GM12878 (cell line): ENCODE measurements around the gene P2RX2. TPM values are rescaled to one million over a fixed set of nuclear protein-coding genes. Genes with fewer than 3 reads are reported as not detected.
A peak's percentile ranks its signal among the peaks of the same experiment; 100 is the strongest.

Source experiments
- ATAC-seq: fragments of 200-7000 bp; cut with Tn5 transposase; 3 replicates; pipeline ENCODE4 v1.9.1; 2020; ENCODE audit warnings: mild to moderate bottlenecking, moderate library complexity
- BruUV-seq: library from RNA; stranded (reverse); fragments of 400-500 nt; replicated peaks from 2 replicates; lab custom pipeline; 2021; lab: Mats Ljungman, UMichigan
- CTCF ChIA-PET: fragments of 300-600 bp; sonication (Branson Sonifier 250); formaldehyde crosslinking; extraction: SDS; loops from one replicate; lab custom pipeline; 2021; ENCODE audit warnings: inconsistent platforms; lab: Yijun Ruan, JAX
- POLR2A ChIA-PET: fragments of 350-600 bp; formaldehyde crosslinking; extraction: SDS; loops from one replicate; lab custom pipeline; 2021; ENCODE audit warnings: inconsistent platforms; lab: Charles Lee
- RAD21 ChIA-PET: fragments of 300-600 bp; sonication (Branson Sonifier 250); formaldehyde crosslinking; loops from one replicate; lab custom pipeline; 2023; ENCODE audit warnings: antibody characterized with exemption; ENCODE audit not compliant: unreplicated experiment; lab: Charles Lee
- SMC1A ChIA-PET: fragments of 300-600 bp; sonication (Branson Sonifier 250); formaldehyde crosslinking; loops from one replicate; lab custom pipeline; 2023; ENCODE audit not compliant: unreplicated experiment, uncharacterized antibody; lab: Charles Lee
- DNase-seq: peaks from one replicate; pipeline ENCODE4 v3.0.0-alpha.2; 2011; ENCODE audit warnings: low read depth, low spot score
- FAIRE-seq: peaks from 3 replicates; lab custom pipeline; 2011; peaks lifted over from hg19 to GRCh38; lab: Jason Lieb, UNC
- H2AFZ ChIP-seq: 2 replicates; pipeline ENCODE4 v1.6.0; 2011; ENCODE audit warnings: low read depth, low read length, control low read depth; ENCODE audit not compliant: control insufficient read depth
- H3K27ac ChIP-seq: 2 replicates; pipeline ENCODE4 v1.5.1; 2011; ENCODE audit warnings: control low read depth; ENCODE audit not compliant: control insufficient read depth, insufficient read depth
- H3K27me3 ChIP-seq, 2 experiments: replicated peaks in 1 of 2; 2 replicates each; pipeline versions ENCODE4 v1.6.0 to v1.6.1; 2011; ENCODE audit warnings: low read length in 1 of 2; ENCODE audit not compliant: control insufficient read depth in 2 of 2, insufficient read depth in 2 of 2
- H3K36me3 ChIP-seq, 2 experiments: 2 replicates each; pipeline ENCODE4 v1.5.1; 2011; ENCODE audit warnings: low read length in 1 of 2; ENCODE audit not compliant: control insufficient read depth in 2 of 2, insufficient read depth in 2 of 2
- H3K4me1 ChIP-seq: 2 replicates; pipeline ENCODE4 v1.6.1; 2011; ENCODE audit warnings: mild to moderate bottlenecking, low read length, moderate library complexity, mixed read lengths; ENCODE audit not compliant: control insufficient read depth, insufficient read depth
- H3K4me2 ChIP-seq: 2 replicates; pipeline ENCODE4 v1.6.0; 2011; ENCODE audit warnings: control low read depth; ENCODE audit not compliant: control insufficient read depth, insufficient read depth
- H3K4me3 ChIP-seq: fragments of 200-600 bp; sonication (generic); 2 replicates; pipeline ENCODE4 v1.5.1; 2016
- H3K79me2 ChIP-seq: 2 replicates; pipeline ENCODE4 v1.6.0; 2011; ENCODE audit warnings: low read length; ENCODE audit not compliant: control insufficient read depth, insufficient read depth
- H3K9ac ChIP-seq: 2 replicates; pipeline ENCODE4 v1.8.0; 2011; ENCODE audit warnings: low read length, control low read depth, mixed read lengths; ENCODE audit not compliant: control insufficient read depth, insufficient read depth
- H3K9me3 ChIP-seq: replicated peaks from 3 replicates; pipeline ENCODE4 v1.5.1; 2011; ENCODE audit warnings: mild to moderate bottlenecking, low read length; ENCODE audit not compliant: control insufficient read depth, insufficient read depth
- H4K20me1 ChIP-seq: 2 replicates; pipeline ENCODE4 v1.6.0; 2011; ENCODE audit not compliant: control insufficient read depth, insufficient read depth
- MTA2 ChIP-seq: fragments of 450-650 bp; IDR thresholded peaks from 2 replicates; pipeline ENCODE4 v1.6.1; 2016; ENCODE audit warnings: low read depth, mild to moderate bottlenecking, moderate library complexity
- POLR2A ChIP-seq: IDR thresholded peaks from 2 replicates; pipeline ENCODE4 v1.6.1; 2011; ENCODE audit warnings: low read depth, mild to moderate bottlenecking, low read length
- POLR2AphosphoS2 ChIP-seq: IDR thresholded peaks from 2 replicates; pipeline ENCODE4 v1.6.1; 2011; ENCODE audit warnings: low read depth, mild to moderate bottlenecking, low read length, improper control_type of control experiment, moderate library complexity
- RAD21 ChIP-seq: IDR thresholded peaks from 2 replicates; pipeline ENCODE4 v1.6.1; 2011; ENCODE audit warnings: mild to moderate bottlenecking, low read depth, low read length, moderate library complexity; ENCODE audit not compliant: insufficient read depth
- ZSCAN29 ChIP-seq: fragments of 450-650 bp; IDR thresholded peaks from 2 replicates; pipeline ENCODE4 v1.6.1; 2017; ENCODE audit warnings: mild to moderate bottlenecking, moderate library complexity
- WGBS: methylation state at CpG from one replicate; pipeline ENCODE4 v1.1.6; 2016; ENCODE audit warnings: low lambda C conversion rate; ENCODE audit not compliant: insufficient replicate concordance, insufficient coverage; ENCODE audit errors: missing lambda C conversion rate; 5-methylcytosine and 5-hydroxymethylcytosine counted together
- in situ Hi-C: fragments of 300-500 bp; cut with MboI; formaldehyde crosslinking; loops from 9 replicates; pipeline ENCODE4 v1.14.3; 2018; ENCODE audit warnings: mixed read lengths
- intact Hi-C: fragments of 100-400 bp; cut with micrococcal nuclease; formaldehyde crosslinking; loops from one replicate; pipeline ENCODE4 v1.14.2; 2022; ENCODE audit not compliant: unreplicated experiment
- polyA plus RNA-seq, 11 experiments: library from polyadenylated mRNA; depleted of rRNA in 4 of 11; unstranded in 6 of 11; stranded (reverse) in 5 of 11; fragments of >200 nt; fragmentation: Nextera tagmentation in 4 of 11; fragmentation: Illumina TruSeq in 1 of 11; extraction: Ambion mirVana in 4 of 11; extraction: Trizol in 1 of 11; gene quantifications; 1 replicate in 1 of 11; 2 replicates in 10 of 11; pipeline versions ENCODE4 v1.2.1 to v1.2.3, GENCODE V29; 2011 to 2016; ENCODE audit warnings: inconsistent platforms in 2 of 11, missing spikeins in 2 of 11, low read depth in 1 of 11
- total RNA-seq, 4 experiments: library from RNA; depleted of rRNA in 3 of 4; stranded (reverse); fragments of >200 nt in 3 of 4; fragmentation: Illumina TruSeq in 1 of 4; extraction: Trizol in 1 of 4; gene quantifications; 2 replicates each; pipeline versions ENCODE4 v1.2.1 to v1.2.3, GENCODE V29; 2013 to 2021
- TF ChIP-seq, protein P1 (sequence below), 3 experiments: IDR thresholded peaks in 2 of 3; conservative IDR thresholded peaks in 1 of 3; 2 replicates each; pipeline ENCODE4 v1.5.1; 2011; ENCODE audit warnings: low read depth in 3 of 3, low read length in 3 of 3, mild to moderate bottlenecking in 3 of 3, control low read depth in 2 of 3, moderate library complexity in 2 of 3, inconsistent platforms in 1 of 3, mixed read lengths in 1 of 3; ENCODE audit not compliant: control insufficient read depth in 2 of 3, insufficient read depth in 1 of 3; ENCODE audit errors: extremely low read depth in 1 of 3
- TF ChIP-seq, protein P2 (sequence below): fragments of 150-350 bp; IDR thresholded peaks from 2 replicates; pipeline ENCODE4 v1.6.1; 2014; ENCODE audit warnings: mild to moderate bottlenecking, low read depth, low read length

P2RX2 gene
- total and polyA plus RNA-seq, 10 of the 15 experiments (the other 5 are each of a cell fraction or from before 2014, with no cell fraction given): not detected

DNA sequence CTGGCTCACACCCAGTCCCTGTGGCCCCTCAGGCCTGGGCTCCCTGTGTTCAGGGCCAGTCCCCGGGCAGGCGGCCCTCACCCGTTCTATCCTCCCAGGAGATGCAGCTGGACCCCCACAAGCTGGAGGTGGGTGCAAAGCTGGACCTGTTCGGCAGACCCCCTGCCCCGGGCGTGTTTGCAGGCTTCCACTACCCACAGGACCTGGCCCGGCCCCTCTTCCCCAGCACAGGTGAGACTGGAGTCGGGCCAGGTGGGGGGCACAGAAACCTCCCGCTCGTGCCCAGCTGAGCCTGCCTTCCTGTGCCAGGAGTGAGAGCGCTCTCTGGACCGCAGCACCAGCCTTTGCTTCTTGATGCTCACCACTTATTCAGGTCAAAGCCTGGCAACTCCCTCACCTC is 41.9 kb upstream of the P2RX2 start (continued):
- TF ChIP-seq RAD21: no peak
- TF ChIP-seq, protein P1, sequence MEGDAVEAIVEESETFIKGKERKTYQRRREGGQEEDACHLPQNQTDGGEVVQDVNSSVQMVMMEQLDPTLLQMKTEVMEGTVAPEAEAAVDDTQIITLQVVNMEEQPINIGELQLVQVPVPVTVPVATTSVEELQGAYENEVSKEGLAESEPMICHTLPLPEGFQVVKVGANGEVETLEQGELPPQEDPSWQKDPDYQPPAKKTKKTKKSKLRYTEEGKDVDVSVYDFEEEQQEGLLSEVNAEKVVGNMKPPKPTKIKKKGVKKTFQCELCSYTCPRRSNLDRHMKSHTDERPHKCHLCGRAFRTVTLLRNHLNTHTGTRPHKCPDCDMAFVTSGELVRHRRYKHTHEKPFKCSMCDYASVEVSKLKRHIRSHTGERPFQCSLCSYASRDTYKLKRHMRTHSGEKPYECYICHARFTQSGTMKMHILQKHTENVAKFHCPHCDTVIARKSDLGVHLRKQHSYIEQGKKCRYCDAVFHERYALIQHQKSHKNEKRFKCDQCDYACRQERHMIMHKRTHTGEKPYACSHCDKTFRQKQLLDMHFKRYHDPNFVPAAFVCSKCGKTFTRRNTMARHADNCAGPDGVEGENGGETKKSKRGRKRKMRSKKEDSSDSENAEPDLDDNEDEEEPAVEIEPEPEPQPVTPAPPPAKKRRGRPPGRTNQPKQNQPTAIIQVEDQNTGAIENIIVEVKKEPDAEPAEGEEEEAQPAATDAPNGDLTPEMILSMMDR (IDR thresholded peaks at IDR 0.05 in 2 of 3, conservative IDR thresholded peaks at IDR 0.05 in 1 of 3; ENCODE audit: control insufficient read depth in 2 of 3, extremely low read depth in 1 of 3, insufficient read depth in 1 of 3, low read depth in 3 of 3, low read length in 3 of 3): no peak

DNA sequence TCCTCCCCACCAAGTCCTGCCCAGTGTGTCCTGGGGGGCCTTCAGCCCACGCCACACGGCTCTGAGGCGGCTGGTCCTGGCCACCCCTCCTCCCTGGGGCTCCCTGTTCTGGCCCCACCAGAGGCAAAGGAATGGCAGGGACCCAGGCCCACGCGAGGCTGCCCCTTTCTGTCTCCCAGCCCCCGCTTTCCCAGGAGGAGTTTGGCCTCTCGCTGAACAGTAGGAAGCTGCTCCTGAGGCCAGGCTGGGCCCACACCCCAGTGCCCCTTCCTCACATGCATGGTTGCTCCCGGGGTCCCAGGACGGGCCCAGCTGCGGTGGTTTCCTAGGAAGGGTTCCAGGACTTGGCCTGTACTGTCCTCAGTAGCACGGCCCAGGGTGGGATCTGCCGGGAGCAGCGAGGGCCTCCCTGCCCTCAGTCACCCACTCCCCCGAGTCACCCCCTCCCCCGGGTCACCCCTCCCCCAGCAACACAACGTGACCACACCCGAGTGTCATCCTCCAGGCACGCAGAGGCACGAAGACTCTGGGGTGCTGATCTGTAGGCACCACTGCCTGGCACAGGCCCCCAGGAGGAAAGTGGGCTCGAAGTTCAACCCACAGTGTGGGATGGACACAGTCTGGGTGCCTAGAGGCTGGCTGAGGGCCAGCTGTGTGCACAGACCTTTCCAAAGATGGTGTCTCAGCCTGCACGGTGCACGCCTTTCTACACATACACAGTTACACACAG is 41.2 kb upstream of the P2RX2 start:
- H3K4me2 ChIP-seq: no peak overlapping the region
- H3K27ac ChIP-seq: no peak overlapping the region
- DNase-seq (no peak), FAIRE-seq (no peak), ATAC-seq (no peak)
- intact Hi-C loops: no loop called here
- H3K9me3 ChIP-seq: no peaks in the 10 kb centered on the region
- H3K4me1 ChIP-seq: no peaks in the 10 kb centered on the region
- no peaks in the 10 kb centered on the region for H3K79me2 ChIP-seq
- WGBS: 78% methylated on average over 20 of the region's 22 CpGs
- POLR2A ChIA-PET: no interaction called here
- CTCF ChIA-PET: no interaction called here
- no peak overlapping the region for H2AFZ ChIP-seq
- H3K9ac ChIP-seq: no peak overlapping the region
- no TSS peak for BruUV-seq
- TF ChIP-seq ZSCAN29 (no peak), POLR2A (0 out of 2 replicates have a peak, but pooled peaks have one; percentile 43), MTA2 (no peak), POLR2AphosphoS2 (no peak)
- TF ChIP-seq, protein P2, sequence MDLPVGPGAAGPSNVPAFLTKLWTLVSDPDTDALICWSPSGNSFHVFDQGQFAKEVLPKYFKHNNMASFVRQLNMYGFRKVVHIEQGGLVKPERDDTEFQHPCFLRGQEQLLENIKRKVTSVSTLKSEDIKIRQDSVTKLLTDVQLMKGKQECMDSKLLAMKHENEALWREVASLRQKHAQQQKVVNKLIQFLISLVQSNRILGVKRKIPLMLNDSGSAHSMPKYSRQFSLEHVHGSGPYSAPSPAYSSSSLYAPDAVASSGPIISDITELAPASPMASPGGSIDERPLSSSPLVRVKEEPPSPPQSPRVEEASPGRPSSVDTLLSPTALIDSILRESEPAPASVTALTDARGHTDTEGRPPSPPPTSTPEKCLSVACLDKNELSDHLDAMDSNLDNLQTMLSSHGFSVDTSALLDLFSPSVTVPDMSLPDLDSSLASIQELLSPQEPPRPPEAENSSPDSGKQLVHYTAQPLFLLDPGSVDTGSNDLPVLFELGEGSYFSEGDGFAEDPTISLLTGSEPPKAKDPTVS: no peak
- TF ChIP-seq, all 136 proteins: peak for 1
- SMC1A ChIA-PET: no interaction called here
- in situ Hi-C loops: no loop called here
- H3K36me3 ChIP-seq: peaks cover 0 to 2% of the 10 kb centered on the region in 2 experiments; a peak in 1 of 4 replicates
- H4K20me1 ChIP-seq: no peaks in the 10 kb centered on the region
- H3K4me3 ChIP-seq: no peak overlapping the region
- H3K27me3 ChIP-seq: no peaks in the 10 kb centered on the region
- RAD21 ChIA-PET: no interaction called here
